ENCODE results near the gene MUC13.

Gene MUC13

GRCh38 chr3:124885466-124886167, 48.9 kb downstream of the MUC13 start:
- Mint-ChIP-seq H3K36me3 (ENCODE audit: insufficient read depth) (peaks cover 6% of the 10 kb centered on the region), H3K4me3 (peak overlapping the region; percentile 58 to 64), H3K27me3 (peaks cover 59 to 78% of the 10 kb centered on the region in 2 donors), H3K9me3 (no peaks in the 10 kb centered on the region), H3K27ac (no peak overlapping the region), H3K4me1 (ENCODE audit: low read depth in 2 of 2) (peaks cover 0 to 7% of the 10 kb centered on the region in 2 donors)
- DNase-seq (no peak), ATAC-seq (replicated peaks) (no peak)

DNA sequence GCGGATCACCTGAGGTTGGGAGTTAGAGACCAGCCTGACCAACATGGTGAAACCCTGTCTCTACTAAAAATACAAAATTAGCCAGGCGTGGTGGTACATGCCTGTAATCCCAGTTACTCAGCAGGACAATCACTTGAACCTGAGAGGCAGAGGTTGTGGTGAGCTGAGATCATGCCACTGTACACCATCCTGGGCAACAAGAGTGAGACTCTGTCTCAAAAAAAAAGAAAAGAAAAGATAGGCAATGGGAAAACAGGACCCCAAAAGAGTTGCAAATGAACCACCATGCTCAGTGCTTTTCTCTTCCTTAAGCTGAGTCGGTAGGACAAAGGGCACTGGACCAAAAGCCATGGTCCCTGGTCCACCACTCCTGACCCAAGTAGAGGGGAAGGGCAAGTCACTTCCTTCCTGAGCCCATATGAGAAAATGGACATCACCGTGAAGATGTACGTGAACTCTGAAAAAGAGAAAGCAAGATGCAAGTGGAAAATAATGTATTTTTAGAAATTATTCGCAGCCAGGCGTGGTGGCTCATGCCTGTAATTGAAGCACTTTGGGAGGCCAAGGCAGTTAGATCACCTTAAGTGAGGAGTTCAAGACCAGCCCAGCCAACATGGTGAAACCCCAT, 50.0 kb downstream of the MUC13 start:
- Mint-ChIP-seq H3K27me3 (peaks cover 55 to 69% of the 10 kb centered on the region in 2 donors), H3K27ac (no peak overlapping the region), H3K36me3 (ENCODE audit: insufficient read depth) (peaks cover 6% of the 10 kb centered on the region), H3K4me1 (ENCODE audit: low read depth in 2 of 2) (peaks cover 0 to 7% of the 10 kb centered on the region in 2 donors), H3K4me3 (no peak overlapping the region), H3K9me3 (no peaks in the 10 kb centered on the region)
- no peak for DNase-seq
- ATAC-seq (replicated peaks) = no peak

GRCh38 chr3:124883766-124884473, 50.6 kb downstream of the MUC13 start:
- Mint-ChIP-seq H3K4me1 (ENCODE audit: low read depth in 2 of 2) (peaks cover 2 to 8% of the 10 kb centered on the region in 2 donors), H3K9me3 (no peaks in the 10 kb centered on the region)
- no peak for ATAC-seq (replicated peaks)

GRCh38 chr3:124882816-124883747, 51.5 kb downstream of the MUC13 start:
- Mint-ChIP-seq H3K27me3 (peaks cover 49 to 65% of the 10 kb centered on the region in 2 donors), H3K27ac (no peak overlapping the region), H3K36me3 (ENCODE audit: insufficient read depth) (peaks cover 6% of the 10 kb centered on the region), H3K9me3 (no peaks in the 10 kb centered on the region), H3K4me1 (ENCODE audit: low read depth in 2 of 2) (peaks cover 4 to 10% of the 10 kb centered on the region in 2 donors), H3K4me3 (no peak overlapping the region)
- DNase-seq (no peak), ATAC-seq (replicated peaks) (no peak)

More at GRCh38 chr3:124883766-124884473, 50.6 kb downstream of the MUC13 start:
- DNase-seq = no peak
- H3K27ac Mint-ChIP-seq = no peak overlapping the region
- H3K27me3 Mint-ChIP-seq = peaks cover 53 to 69% of the 10 kb centered on the region in 2 donors
- H3K36me3 Mint-ChIP-seq (ENCODE audit: insufficient read depth) = peaks cover 6% of the 10 kb centered on the region
- no peak overlapping the region for H3K4me3 Mint-ChIP-seq

DNA sequence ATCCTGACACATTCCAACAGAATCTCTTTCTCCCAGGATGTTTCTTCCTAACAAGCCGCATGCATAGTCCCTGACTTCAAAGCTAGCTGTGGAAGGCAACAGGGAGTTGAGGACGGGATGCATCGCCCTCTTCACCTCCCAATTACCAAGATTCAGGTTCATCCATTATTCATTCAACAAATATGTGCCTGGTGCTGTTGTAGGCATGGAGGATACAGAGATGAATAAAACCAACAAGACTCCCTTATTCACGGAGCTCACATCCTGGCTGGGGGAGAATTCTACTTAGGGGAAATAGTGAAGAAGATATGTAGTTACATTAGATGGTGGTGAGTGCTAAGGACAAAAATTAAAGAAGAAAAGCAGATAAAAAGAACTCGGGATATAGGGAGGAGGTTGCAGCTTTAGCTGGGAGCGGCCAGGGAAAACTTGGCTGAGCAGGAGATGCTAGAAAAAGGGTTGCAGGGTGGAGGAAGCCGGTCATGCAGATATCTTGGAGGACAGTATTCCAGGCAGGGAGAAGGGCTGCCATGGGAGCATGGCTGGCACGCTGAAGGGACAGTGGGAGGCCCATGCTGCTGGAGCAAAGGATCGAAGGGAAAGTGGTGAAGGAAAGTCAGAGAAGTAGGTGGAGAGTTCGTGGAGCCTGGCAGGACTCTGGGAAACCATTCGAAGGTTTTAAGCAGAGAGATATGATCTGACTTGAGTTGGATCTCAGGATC, 52.4 kb downstream of the MUC13 start:
- ATAC-seq (replicated peaks) (no peak), DNase-seq (no peak)
- Mint-ChIP-seq H3K27me3 (peaks cover 42 to 59% of the 10 kb centered on the region in 2 donors), H3K4me1 (ENCODE audit: low read depth in 2 of 2) (peaks cover 4 to 6% of the 10 kb centered on the region in 2 donors), H3K36me3 (ENCODE audit: insufficient read depth) (peaks cover 3% of the 10 kb centered on the region), H3K27ac (no peak overlapping the region), H3K4me3 (no peak overlapping the region), H3K9me3 (no peaks in the 10 kb centered on the region)

DNA sequence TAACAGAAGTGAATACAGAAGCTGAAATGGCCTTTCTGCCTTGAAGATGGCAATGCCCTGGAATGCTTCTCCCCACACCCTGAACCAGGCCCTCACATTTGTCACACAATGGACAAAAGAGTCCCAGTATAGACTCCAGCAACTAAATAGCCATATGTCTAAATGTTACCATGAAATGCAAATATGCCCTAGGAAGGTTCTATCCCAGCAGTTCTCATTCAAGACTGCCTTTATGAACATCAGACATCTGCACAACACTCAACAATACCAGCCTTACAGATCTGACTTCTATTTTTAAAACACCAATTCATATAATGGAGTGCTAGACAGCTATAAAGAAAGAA, 55.2 kb downstream of the MUC13 start:
- ATAC-seq (replicated peaks) (no peak), DNase-seq (no peak)
- no peak overlapping the region for H3K4me3 Mint-ChIP-seq
- H3K27me3 Mint-ChIP-seq = peaks cover 35 to 39% of the 10 kb centered on the region in 2 donors
- no peaks in the 10 kb centered on the region for H3K9me3 Mint-ChIP-seq
- peaks cover 3 to 4% of the 10 kb centered on the region in 2 donors for H3K4me1 Mint-ChIP-seq (ENCODE audit: low read depth in 2 of 2)
- H3K27ac Mint-ChIP-seq = no peak overlapping the region
- H3K36me3 Mint-ChIP-seq (ENCODE audit: insufficient read depth) = peaks cover 3% of the 10 kb centered on the region

- no peak overlapping the region for H3K4me3 Mint-ChIP-seq
- no peak overlapping the region for H3K27ac Mint-ChIP-seq
- ATAC-seq (replicated peaks) (no peak), DNase-seq (no peak)
- H3K36me3 Mint-ChIP-seq (ENCODE audit: insufficient read depth) = peaks cover 3% of the 10 kb centered on the region
- H3K4me1 Mint-ChIP-seq (ENCODE audit: low read depth in 2 of 2) = peaks cover 3 to 4% of the 10 kb centered on the region in 2 donors
- peaks cover 30 to 33% of the 10 kb centered on the region in 2 donors for H3K27me3 Mint-ChIP-seq
- H3K9me3 Mint-ChIP-seq = no peaks in the 10 kb centered on the region
Measured at GRCh38 chr3:124878561-124879336, 55.8 kb downstream of the MUC13 start.

- Mint-ChIP-seq H3K4me3 (no peak overlapping the region), H3K4me1 (ENCODE audit: low read depth in 2 of 2) (peaks cover 3 to 4% of the 10 kb centered on the region in 2 donors), H3K9me3 (no peaks in the 10 kb centered on the region), H3K27ac (no peak overlapping the region), H3K27me3 (peaks cover 28 to 36% of the 10 kb centered on the region in 2 donors), H3K36me3 (ENCODE audit: insufficient read depth) (no peaks in the 10 kb centered on the region)
- no peak for ATAC-seq (replicated peaks)
- DNase-seq = no peak
Measured at GRCh38 chr3:124877674-124878073, 56.9 kb downstream of the MUC13 start.

DNA sequence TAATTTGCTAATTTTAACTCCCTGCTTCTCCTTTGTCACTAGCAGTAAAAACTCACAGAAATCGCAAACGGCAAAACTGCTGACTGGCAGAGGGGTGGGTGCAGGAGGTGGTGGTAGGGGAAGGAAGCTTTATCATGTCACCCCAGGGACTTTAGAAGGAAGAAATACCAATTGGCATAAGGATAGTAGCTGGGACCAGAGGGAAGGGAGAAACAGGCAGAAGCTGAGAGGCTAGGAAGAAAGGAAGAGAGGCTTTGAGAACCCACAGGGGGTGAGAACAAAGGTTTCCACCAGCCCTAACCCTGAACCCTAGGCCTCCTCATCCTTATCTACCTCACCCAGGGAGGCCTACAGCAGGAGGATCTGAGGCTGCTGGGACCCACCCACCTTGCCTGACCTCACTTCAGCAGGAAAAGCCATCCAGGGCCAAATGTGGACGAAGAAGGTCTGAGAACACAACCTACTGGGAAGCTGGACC, 58.1 kb downstream of the MUC13 start:
- peaks cover 3 to 4% of the 10 kb centered on the region in 2 donors for H3K4me1 Mint-ChIP-seq (ENCODE audit: low read depth in 2 of 2)
- H3K4me3 Mint-ChIP-seq = no peak overlapping the region
- DNase-seq = no peak
- H3K27me3 Mint-ChIP-seq = peaks cover 22 to 35% of the 10 kb centered on the region in 2 donors
- H3K27ac Mint-ChIP-seq = no peak overlapping the region
- no peaks in the 10 kb centered on the region for H3K9me3 Mint-ChIP-seq
- no peak for ATAC-seq (replicated peaks)
- no peaks in the 10 kb centered on the region for H3K36me3 Mint-ChIP-seq (ENCODE audit: insufficient read depth)

DNA sequence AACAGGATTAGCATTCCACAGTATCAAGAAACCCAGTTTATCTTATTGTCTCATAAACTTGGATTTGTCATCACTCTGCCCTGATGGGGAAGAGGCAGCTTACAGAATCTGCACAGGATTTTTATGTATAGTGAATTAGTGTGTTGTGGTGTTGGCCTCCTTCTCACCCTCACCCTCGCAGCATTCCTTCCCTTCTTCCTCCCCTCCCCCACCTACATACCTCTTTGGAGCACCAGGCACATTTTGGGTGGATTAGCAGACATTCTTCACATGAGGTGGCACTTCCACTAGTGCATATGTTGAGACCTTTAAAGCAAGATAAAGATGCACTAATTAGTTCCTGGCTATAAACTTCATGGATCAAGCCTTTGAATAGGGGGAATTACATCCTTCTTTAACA, 61.3 kb downstream of the MUC13 start:
- Mint-ChIP-seq H3K9me3 (no peaks in the 10 kb centered on the region), H3K27me3 (peaks cover 15 to 45% of the 10 kb centered on the region in 2 donors), H3K4me3 (no peak overlapping the region), H3K36me3 (ENCODE audit: insufficient read depth) (peaks cover under 1% of the 10 kb centered on the region), H3K27ac (no peak overlapping the region), H3K4me1 (ENCODE audit: low read depth in 2 of 2) (no peaks in the 10 kb centered on the region)
- no peak for ATAC-seq (replicated peaks)
- no peak for DNase-seq

DNA sequence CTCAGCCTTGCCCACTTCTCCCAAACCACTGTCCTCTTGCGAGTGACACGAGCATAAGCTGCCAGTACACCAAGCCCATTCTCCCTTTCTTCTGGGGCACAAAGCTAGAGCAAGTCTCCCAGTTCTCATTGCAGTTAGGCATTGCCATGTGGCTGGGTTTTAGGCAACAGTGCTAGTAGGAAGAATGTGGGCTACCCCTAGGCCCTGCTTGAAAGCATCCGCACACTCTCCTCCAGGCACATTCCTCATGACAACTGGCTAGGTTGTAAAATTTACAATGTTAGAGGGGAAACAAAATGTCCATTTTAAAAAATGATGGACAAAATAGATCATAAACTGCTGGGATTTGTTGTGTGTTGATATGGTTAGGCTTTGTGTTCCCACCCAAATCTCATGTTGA, 67.0 kb downstream of the MUC13 start:
- no peaks in the 10 kb centered on the region for H3K9me3 Mint-ChIP-seq
- H3K27ac Mint-ChIP-seq = no peak overlapping the region

DNA sequence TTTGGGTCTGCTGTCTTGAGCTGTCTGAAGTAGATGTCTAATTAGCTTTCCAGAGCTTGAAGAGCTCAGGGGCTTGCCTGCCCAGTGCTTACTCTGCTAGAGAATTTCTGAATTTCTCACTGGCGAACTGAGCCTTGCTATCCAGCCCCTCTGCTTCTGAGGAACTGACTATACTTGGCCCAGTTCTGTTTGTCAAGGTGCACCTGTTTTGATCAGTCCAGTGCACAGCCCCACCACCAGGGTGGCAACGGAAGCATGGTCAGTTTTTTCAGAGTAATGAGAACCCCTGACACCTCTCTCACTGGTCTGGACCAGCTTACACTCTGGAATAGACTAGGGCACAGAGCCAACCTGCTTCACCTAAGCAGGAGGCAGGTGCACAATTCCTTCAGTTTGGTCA, 72.5 kb downstream of the MUC13 start:
- H3K36me3 Mint-ChIP-seq (ENCODE audit: insufficient read depth) = no peaks in the 10 kb centered on the region
- DNase-seq = no peak
- peaks cover 16 to 25% of the 10 kb centered on the region in 2 donors for H3K27me3 Mint-ChIP-seq
- H3K4me1 Mint-ChIP-seq (ENCODE audit: low read depth in 2 of 2) = no peaks in the 10 kb centered on the region
- no peak overlapping the region for H3K27ac Mint-ChIP-seq
- no peaks in the 10 kb centered on the region for H3K9me3 Mint-ChIP-seq
- no peak overlapping the region for H3K4me3 Mint-ChIP-seq
- ATAC-seq (replicated peaks) = no peak

More for the DNA sequence above, 67.0 kb downstream of the MUC13 start:
- DNase-seq (no peak), ATAC-seq (replicated peaks) (no peak)
- peaks cover 3% of the 10 kb centered on the region for H3K36me3 Mint-ChIP-seq (ENCODE audit: insufficient read depth)
- H3K4me1 Mint-ChIP-seq (ENCODE audit: low read depth in 2 of 2) = no peaks in the 10 kb centered on the region
- H3K4me3 Mint-ChIP-seq = no peak overlapping the region
- peaks cover 18 to 52% of the 10 kb centered on the region in 2 donors for H3K27me3 Mint-ChIP-seq
